H54 (cell line): ENCODE data around the gene KLHL29.

ENCODE experiments used
- DNase-seq: peaks from one replicate; pipeline ENCODE4 v3.0.0; 2011; ENCODE audit warnings: low spot score, mixed read lengths; ENCODE audit not compliant: insufficient read length
- FAIRE-seq: peaks from 3 replicates; lab custom pipeline; 2011; peaks lifted over from hg19 to GRCh38; lab: Jason Lieb, UNC
- POLR2A ChIP-seq: IDR thresholded peaks from 2 replicates; pipeline ENCODE4 v1.6.1; 2011; ENCODE audit warnings: low read depth, mild to moderate bottlenecking, low read length

KLHL29 gene

DNA sequence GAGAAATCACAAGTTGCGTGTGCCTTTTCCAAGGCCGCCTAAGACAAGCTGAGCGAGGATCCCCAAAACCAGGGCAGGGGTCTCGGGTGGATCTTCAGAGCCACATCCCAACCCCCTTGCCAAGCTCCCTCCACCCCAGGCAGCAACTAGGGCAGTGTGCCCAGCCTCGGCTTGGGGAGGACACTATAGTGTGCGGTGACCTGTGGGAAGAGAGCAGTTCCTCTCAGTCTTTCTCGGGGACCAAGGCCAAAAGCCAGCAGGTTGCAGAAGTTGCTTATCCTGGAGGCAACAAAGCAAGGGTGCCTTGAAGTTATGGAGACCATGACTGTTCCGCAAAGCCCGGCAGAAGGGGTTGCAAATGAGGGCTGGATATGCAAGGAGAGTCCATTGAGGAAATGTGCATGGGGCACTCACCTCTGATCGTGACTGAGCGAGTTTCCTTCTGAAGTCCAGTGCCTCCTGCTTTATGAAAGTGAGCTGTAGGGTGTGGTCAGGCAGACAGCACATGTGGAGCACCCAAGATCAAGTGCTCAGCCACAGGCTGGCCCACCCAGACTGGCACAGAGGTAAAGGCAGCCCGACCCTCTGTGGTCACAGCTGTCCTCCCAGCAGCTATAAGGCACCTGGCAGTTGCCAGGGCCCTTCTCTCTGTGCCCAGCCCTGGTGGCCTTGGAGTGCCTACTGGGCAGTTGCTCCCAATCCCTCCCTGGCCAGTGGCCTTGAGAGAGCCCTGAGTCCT is 281.4 kb downstream of the KLHL29 start:
- no peak for FAIRE-seq
- no peak for DNase-seq
- no peak for TF ChIP-seq POLR2A

DNA sequence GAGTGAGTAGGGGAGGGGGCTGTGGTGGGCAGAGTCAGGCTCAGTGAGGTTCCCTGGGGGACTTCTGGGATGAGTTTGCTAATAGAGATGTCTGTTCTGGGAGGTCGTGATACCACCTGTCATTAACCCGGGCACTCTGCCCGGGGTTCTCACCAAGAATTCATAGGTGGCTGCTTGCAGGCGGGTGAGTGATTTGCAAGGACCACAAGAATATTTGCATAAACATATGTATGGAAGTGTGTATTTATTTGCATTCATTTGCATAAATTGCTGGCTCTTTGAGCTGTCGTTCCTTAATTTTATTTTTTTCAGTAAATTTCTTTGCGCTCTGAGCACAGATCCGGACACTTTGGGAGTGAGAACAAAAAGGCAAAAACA is 282.0 kb downstream of the KLHL29 start:
- DNase-seq: no peak
- no peak for TF ChIP-seq POLR2A

DNA sequence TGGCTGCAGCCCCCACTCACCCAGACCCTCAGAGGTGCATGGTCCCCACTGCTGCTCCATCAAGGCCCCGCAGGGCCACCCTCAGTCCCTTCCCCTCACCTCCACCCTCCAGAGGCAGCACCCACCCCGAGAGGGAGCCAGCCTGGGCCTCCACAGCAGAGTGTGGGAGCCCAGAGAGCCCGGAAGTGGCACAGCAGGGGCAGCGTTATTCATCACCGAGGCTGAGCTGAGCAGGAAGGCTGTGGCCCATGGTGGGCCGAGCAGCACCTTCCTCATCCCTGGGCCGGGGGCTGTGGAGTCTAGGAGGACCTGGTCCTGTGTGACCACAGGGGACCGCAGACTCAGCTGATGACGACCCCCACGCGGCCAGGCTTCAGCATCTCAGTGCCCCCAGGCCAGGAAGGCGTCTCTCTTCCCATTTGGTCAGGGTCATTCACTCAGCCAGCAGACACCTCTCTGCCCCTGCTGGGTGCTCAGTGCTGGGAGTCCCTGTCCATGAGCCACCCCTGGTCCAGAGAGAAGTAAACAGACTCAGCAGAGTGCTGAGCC is 283.9 kb downstream of the KLHL29 start:
- FAIRE-seq (no peak), DNase-seq (peak; percentile 38)
- TF ChIP-seq POLR2A: no peak

More for the DNA sequence above, 282.0 kb downstream of the KLHL29 start:
- no peak for FAIRE-seq

GRCh38 chr2:23669413-23670244 is 284.6 kb downstream of the KLHL29 start:
- no peak for FAIRE-seq
- TF ChIP-seq POLR2A: no peak
- DNase-seq: no peak

DNA sequence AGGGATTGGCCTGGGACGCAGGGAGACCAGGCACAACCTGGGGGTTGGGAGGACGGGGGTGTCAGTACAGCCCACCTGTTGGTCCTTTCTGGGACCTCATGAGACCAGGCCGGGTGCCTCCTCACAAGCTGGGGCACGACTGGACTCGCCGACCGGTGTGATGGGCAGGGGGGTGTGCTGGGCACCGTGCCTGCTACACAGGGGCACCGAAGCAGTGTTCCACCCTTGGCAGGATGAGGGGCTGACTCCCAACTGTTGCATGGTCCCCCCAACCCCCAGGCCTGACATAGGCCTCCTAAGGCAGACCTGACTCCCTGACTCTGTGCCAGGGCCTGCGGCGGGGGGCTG is 285.2 kb downstream of the KLHL29 start:
- FAIRE-seq: no peak
- DNase-seq: no peak
- no peak for TF ChIP-seq POLR2A

GRCh38 chr2:23673082-23673481 is 288.1 kb downstream of the KLHL29 start:
- TF ChIP-seq POLR2A: no peak
- DNase-seq: no peak
- FAIRE-seq: no peak

GRCh38 chr2:23673830-23674679 is 289.1 kb downstream of the KLHL29 start:
- no peak for DNase-seq
- no peak for FAIRE-seq
- no peak for TF ChIP-seq POLR2A

DNA sequence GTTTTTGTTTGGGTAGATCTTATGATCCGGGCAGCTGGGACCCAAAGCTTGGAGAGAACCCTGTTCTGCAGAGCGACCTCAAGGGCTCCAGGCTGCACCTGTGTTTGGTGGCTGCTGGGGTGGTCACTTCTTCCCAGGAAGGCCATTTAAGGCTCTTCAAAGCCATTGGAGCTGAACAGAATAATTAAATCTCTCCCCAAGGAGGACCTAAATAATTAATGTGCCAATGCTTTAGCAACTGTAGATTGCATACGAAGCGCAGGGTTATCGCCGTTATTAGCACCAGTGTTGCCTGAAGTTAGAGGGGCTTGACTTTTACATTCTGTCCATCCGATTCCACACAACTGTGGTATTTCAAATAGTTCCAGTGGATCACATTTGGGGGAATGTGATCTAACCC is 290.5 kb downstream of the KLHL29 start:
- no peak for DNase-seq
- TF ChIP-seq POLR2A: no peak
- no peak for FAIRE-seq

DNA sequence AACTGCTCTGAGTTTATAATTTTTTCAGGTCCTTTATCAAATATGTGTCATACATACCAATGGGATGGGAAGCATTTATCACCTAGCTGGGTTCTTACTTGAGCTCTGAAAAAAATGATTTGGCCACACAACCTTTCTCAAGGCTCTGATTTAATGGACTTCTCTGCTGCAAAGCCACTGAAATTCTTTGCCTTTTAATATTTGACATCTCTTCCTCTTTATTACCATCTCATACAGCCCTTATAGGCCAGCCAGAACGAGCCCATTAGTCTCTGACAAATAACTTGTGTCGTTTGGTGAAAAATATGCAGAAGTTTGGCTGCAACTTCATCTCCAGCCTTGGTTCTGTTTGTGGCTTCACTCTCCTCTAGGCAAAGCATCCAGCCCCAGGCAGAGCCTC is 292.9 kb downstream of the KLHL29 start:
- no peak for TF ChIP-seq POLR2A
- DNase-seq: no peak
- no peak for FAIRE-seq

DNA sequence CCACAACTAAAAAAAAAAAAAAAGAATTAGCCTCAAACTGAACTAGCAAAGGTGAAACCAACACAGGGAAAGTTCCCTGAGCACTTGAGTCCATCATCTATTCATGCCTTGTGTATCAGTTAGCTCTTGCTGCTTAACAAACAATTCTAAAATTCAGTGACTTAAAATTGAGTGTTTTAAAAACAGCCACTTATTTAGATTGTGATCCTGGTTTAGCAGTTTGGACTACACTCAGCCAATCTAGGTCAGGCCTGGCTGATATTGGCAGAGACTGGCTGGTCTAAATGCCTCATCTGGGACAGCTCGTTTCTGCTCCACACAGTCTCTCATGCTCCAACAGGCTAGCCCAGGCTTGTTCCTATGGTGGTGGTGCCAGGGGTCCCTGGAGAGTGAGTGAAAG is 294.1 kb downstream of the KLHL29 start:
- FAIRE-seq: no peak
- no peak for DNase-seq
- no peak for TF ChIP-seq POLR2A

GRCh38 chr2:23680951-23681350 is 296.0 kb downstream of the KLHL29 start:
- FAIRE-seq (no peak), DNase-seq (no peak)
- TF ChIP-seq POLR2A: no peak

- TF ChIP-seq POLR2A: no peak
- FAIRE-seq (no peak), DNase-seq (no peak)
These were observed 296.6 kb downstream of the KLHL29 start for GRCh38 chr2:23681356-23682140.

GRCh38 chr2:23682481-23682880 is 297.5 kb downstream of the KLHL29 start:
- FAIRE-seq: no peak
- TF ChIP-seq POLR2A: no peak
- no peak for DNase-seq
